ENCODE data around the gene PLA2G2A.
"Not testable (repeated sequence)": the region's sequence is repeated elsewhere in the genome, so short reads cannot be mapped to it uniquely, and the experiment has no call there.

Gene PLA2G2A, protein sequence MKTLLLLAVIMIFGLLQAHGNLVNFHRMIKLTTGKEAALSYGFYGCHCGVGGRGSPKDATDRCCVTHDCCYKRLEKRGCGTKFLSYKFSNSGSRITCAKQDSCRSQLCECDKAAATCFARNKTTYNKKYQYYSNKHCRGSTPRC

DNA sequence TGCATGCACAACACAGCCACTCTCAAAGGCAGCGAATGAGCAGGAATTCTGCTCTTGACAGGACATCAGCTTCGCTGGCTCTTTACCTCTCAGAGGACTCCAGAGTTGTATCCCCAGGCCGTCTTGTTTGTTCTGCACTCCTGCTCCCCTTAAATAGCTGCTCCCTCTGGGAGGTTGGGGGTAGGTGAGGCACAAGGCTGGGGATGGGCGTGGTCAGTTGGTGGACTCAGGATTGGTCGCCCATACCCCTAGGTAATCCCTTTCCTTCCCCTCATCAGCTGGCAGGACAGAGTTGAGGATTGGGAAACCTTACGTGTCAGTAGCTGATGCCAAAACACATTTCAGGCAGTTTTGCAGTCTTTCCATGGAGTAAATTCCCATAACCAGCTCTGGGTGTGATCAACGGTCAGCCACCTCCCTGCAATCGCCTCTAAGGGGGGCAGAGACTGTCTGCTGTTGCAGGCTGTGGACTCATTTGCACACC, at the start of gene PLA2G2A:
PLA2G2A (minus strand) TSS at position 125 of the 484 bp plus-strand sequence. CDS start 845 bp downstream, outside the sequence.
- in situ Hi-C loops (cut with MboI; ENCODE audit: low sequenced_read_pairs): no loop called here

DNA sequence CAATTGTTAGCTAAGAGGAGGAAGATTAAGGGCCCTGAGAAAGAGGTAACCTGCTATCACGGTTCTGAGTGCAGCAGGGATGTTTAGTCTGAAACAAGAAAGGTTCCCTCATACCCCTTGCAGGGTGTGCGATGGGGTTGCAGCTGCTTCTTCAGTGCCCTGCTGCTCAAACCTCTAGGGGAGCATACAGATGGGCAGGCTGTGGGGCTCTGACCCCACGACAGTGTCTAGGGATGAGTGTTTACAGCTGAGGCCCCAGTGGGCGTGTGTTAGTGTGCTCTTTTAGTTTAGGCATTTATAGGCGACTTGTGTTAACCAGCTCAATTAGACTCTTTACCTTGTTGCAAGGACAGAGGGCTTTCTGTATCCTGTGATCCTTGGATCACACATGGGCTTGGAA, 49.3 kb upstream of the PLA2G2A start:
- in situ Hi-C loops (cut with MboI; ENCODE audit: low sequenced_read_pairs): no loop called here

DNA sequence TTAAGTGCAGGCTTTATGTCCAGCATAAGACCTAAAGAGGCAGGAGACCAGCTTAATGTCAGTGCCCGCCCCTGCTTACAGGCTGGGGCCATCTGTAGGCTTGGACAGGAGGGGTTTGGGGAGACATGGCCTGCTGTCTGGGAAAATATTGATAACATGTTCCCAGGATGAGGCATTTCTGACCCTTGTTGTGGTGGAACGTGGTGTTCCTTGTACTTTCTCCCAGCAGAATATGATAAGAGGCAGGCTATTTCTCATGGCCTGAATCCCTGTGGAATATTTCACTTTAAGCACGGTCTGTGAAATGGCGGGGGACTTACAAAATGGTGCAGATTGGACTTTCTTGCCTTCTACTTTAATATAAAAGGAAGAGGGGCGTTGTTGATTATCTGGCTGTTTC, 48.7 kb upstream of the PLA2G2A start:
- in situ Hi-C loops (cut with MboI; ENCODE audit: low sequenced_read_pairs): no loop called here

DNA sequence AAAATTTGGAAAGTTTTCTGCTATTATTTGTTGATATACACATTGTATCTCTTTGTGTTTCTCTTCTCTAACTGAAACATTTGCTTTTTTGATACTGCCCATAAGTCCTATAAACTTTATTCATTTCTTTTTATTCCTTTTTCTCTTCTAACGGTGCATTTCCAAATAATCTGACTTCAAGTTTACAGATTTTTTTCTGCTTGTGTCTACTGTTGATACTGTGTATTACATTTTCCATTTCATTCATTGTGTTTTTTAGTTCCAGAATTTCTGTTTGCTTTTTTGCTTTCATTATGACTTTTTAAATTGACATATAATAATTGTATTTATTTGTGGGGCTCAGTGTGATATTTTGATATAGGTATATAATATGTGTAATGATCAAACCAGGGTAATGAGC, 38.3 kb upstream of the PLA2G2A start:
- in situ Hi-C loops (cut with MboI; ENCODE audit: low sequenced_read_pairs): no loop called here

DNA sequence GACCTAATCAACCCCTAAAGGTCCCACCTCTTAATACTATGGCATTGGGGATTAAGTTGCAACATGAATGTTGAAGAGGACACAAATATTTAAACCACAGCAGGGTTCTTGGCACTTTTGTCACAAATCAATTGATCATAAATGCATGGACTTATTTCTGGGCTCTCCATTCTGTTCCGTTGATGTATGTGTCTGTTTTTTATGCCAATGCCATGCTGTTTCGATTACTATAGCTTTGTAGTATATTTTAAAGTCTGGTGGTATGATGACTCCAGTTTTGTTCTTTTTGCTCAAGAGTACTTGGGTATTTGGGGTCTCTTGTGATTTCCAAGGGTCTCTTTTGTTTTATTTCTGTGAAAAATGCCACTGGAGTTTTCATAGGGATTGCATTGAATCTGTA, 34.7 kb upstream of the PLA2G2A start:
- in situ Hi-C loops (cut with MboI; ENCODE audit: low sequenced_read_pairs): no loop called here

DNA sequence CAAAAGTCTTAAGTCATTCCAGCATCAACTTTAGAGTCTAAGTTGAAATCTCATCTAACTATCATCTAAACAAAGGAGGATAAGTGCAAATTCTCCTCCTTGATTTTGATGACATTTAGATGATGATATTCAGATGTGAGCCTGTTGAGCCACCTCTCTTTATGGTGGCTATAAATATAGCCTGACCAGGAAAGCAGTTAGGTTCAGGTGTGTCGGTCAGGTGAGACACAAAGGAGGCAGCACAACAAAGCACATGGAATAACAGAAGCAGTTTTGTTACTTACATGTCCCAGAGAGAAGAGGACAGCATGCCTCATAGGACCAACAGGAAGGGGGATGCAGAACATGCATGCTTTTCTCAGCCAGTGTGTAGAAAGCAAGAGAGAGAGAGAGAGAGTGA, 30.6 kb upstream of the PLA2G2A start:
- in situ Hi-C loops (cut with MboI; ENCODE audit: low sequenced_read_pairs): no loop called here

DNA sequence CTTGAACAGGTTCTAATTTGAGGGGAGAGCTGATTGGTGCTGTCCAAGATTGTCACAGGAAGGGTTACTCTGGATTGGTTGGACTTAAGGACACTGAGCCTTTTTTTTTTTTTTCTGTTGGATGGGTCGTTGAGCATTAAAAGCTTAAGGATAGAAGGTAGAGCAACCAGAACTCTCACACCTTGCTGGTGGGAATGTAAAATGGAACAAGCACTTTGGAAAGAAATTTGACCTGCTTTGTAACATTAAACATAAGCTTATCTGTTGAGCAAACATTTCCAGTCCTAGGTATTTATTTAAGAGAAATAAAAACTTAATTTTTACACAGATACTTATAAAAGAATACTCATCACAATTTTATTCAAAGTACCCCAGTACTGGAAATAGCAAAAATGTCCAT, 29.8 kb upstream of the PLA2G2A start:
- in situ Hi-C loops (cut with MboI; ENCODE audit: low sequenced_read_pairs): no loop called here

DNA sequence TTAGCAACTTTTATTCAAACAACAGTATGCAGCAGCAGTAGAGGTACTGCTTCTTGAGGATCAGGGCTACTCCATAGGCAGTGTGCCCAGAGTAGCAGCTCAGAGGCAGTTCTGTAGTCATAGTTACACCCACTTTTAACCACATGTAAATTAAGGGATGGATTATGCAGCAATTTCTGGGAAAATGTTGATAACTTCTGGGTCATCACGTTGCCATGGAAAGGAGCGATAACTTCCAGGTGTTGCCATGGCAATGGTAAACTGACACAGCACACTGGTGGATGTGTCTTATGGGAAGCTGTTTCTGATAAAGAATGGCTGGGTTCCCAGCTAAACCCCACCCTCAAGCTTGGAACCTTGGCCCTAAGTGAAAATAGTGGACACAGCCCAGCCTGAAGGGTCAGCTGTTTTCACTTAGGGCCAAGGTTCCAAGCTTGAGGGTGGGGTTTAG, 29.0 kb upstream of the PLA2G2A start:
- in situ Hi-C loops (cut with MboI; ENCODE audit: low sequenced_read_pairs): no loop called here

DNA sequence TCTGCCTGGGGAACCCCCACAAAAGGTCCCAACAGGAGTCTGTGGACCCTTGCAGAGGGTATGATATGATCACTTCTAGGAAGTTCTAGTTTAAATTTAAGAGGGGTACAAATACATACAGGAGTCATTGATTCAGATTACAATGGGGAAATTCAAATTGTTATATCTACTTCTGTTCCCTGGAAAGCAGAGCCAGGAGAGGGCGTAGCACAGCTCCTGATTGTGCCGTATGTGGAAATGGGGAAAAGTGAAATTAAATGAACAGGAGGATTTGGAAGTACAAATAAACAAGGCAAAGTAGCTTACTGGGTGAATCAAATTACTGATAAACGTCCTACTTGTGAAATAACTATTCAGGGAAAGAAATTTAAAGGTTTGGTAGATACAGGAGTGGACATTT, 19.4 kb upstream of the PLA2G2A start:
- in situ Hi-C loops (cut with MboI; ENCODE audit: low sequenced_read_pairs): not testable (repeated sequence)

DNA sequence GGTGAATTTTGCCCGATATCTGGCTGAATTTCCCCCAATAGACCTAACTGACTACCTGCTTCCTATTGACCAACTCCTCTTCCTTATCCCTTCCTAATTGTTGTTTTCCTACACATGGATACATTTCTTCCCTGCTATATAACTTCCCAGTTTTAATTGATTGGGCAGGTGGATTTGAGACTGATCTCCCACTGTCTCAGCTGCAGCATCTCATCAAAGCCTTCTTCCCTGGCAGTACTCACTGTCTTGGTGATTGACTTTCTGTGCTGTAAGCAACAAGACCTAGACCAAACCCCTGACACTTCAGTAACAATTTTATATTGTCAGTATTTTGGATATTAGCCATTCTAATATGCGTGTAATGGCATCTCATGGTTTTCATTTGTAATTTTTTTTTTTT, 11.3 kb upstream of the PLA2G2A start:
- in situ Hi-C loops (cut with MboI; ENCODE audit: low sequenced_read_pairs): no loop called here

DNA sequence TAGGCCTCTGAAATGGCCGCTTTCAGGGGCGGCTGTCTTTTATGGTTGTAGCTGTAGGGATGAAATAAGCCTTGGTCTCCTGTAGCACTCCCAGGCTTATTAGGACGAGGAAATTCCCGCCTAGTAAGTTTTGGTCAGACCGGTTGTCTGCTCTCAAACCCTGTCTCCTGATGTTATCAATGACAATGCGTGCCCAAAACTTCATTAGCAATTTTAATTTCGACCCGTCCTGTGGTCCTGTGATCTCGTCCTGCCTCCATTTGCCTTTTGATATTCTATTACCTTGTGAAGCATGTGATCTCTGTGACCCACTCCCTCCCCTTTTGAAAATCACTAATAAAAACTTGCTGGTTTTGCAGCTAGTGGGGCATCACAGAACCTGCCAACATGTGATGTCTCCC, 10.8 kb upstream of the PLA2G2A start:
- in situ Hi-C loops (cut with MboI; ENCODE audit: low sequenced_read_pairs): not testable (repeated sequence)

DNA sequence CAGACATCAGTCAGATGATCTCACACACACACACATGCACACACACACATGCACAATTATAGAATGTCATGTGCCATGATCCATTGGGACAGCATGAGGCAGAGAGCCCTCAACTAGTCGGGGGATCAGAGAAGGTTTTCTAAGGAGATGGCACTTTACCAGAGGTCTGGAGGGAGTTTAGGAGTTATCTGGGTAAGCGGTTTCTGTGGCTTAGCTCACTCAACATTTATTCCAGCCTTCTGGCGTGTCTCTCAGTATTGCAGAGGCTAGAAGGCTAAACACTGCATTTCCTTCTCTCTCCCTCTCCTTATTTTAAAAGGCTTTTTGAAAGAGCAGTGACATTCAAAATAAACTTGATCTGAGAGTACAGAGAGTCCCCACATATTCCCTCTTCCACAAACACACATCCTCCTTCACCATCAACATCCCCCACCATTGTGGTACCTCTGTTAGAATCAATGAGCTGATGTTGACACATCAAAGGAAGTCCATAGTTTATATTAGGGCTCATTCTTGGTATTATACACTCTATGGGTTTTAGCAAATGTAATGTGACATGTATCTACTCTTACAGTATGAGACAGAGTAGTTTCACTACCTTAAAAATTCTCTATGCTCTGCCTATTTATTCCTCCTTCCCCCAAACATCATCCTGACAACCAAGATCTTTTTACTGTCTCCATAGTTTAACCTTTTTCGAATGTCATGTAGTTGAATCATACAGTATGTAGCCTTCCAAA, 9.0 kb upstream of the PLA2G2A start:
- in situ Hi-C loops (cut with MboI; ENCODE audit: low sequenced_read_pairs): no loop called here

DNA sequence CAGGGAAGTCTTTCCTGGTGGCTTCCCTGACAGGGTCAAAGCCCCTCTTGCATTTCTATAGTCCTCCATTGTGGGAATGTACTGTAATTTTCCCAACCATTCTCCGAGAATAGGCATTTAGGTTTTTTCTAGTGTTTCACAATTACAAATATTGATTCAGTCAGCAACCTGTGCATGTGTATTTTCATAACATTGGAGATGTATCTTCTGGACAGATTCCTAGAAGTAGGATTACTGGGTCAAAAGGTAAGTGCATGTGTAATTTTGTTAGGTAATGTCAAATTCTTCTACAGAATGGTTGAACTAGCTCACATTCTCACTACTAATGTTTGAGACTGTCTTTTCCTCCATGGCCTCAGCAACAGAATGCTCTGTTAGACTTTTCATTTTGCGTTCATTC, 8.3 kb upstream of the PLA2G2A start:
- in situ Hi-C loops (cut with MboI; ENCODE audit: low sequenced_read_pairs): no loop called here

DNA sequence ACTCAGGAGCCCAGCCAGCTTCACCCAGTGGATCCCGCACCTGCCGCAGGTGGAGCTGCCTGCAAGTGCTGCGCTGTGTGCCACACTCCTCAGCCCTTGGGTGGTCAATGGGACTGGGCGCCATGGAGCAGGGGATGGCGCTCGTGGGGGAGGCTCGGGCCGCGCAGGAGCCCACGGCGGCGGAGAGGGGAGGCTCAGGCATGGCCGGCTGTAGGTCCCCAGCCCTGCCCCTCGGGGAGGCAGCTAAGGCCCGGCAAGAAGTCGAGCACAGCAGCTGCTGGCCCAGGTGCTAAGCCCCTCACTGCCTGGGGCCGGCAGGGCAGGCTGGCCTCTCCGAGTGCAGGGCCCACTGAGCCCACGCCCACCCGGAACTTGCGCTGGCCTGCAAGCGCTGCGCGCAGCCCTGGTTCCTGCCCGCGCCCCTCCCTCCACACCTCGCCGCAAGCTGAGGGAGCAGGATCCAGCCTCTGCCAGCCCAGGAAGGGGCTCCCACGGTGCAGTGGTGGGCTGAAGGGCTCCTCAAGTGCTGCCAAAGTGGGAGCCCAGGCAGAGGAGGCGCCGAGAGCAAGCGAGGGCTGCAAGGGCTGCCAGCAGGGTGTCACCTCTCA, 5.1 kb upstream of the PLA2G2A start:
- in situ Hi-C loops (cut with MboI; ENCODE audit: low sequenced_read_pairs): not testable (repeated sequence)

DNA sequence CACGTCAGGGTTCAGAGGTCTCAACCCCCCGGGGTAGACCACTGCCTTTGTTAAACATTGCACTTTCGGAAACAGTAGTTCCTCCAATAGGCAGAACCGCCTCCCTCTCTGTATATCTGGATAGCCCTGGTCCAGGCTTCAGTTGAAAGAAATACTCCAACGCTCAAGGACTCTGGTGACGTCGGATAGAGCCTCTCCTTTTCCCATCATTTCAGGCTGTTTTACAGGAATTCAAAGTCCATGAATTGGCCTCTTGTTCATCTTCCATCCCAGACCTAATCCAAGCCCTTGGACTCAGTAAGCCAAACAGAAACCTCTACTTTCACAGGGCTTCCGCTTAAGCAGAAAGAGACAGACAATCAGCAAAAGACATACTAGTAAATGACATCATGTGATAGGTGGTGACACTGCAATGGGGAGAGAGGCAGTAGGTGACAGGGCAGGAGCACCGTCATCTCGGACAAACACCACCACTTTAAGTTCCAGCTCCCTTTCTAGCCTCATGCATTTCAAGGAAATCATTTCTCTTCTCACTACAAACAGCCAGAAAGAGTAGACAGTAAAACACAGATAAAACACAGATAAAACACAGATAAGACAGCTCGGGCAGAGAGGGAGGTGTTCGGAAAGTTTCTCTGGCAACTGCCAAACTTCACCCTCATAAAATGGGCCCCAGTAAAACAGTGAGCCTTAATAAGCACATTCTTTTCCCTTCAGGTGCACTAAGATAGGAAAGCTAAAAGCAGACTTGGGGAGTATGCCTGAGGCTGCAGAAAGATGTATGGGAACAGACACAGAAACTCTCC, 2.3 kb upstream of the PLA2G2A start:
- in situ Hi-C loops (cut with MboI; ENCODE audit: low sequenced_read_pairs): no loop called here

DNA sequence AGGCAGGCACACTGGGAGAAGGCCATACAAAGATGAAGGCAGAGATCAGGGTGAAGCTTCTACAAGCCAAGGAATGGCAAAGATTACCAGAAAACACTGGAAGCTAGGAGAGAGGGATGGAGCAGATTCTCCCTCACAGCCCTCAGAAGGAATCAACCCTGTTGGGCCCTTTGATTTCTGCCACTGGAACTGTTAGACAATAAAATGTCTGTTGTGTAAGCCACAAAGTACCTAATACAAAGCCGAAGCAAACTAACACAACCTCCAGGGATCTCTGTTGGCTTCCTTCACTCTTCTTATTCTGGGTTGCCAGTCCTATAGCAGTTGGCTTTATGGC, 1.7 kb upstream of the PLA2G2A start:
- in situ Hi-C loops (cut with MboI; ENCODE audit: low sequenced_read_pairs): no loop called here

DNA sequence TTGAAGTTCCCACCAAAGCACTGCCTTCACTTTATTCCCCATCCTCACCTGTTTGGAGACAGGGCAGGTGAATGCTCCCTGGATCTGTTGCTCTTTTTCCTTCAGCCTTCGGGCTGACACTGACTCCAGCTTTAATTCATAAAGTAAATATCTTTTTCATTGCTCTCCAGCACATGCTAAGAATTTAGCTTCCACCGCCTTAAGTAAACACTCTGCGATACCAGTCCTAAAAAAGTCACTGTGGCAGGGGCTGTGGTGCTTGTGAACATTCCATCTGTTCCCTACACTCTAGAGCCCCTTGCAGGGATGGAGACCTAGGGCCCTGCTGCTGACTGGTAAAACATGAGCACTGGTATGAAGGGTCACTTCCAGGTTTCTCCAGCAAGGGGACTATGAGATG, 896 bp upstream of the PLA2G2A start:
- in situ Hi-C loops (cut with MboI; ENCODE audit: low sequenced_read_pairs): no loop called here

DNA sequence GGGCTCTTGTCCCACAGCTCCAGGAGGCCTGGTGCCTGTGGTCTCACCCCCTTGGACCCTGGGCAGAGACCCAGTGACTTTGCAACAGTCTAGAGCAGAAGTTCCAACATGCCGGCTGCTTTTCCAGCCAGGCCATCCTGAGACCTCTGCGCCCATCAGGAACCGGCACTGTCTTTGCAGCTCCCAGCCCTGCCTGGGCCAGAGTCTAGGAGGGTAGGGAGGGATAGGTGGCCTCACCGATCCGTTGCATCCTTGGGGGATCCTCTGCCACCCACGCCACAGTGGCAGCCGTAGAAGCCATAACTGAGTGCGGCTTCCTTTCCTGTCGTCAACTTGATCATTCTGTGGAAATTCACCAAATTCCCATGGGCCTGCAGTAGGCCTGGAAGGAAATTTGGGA, 1.3 kb downstream of the PLA2G2A start:
- in situ Hi-C loops (cut with MboI; ENCODE audit: low sequenced_read_pairs): no loop called here

DNA sequence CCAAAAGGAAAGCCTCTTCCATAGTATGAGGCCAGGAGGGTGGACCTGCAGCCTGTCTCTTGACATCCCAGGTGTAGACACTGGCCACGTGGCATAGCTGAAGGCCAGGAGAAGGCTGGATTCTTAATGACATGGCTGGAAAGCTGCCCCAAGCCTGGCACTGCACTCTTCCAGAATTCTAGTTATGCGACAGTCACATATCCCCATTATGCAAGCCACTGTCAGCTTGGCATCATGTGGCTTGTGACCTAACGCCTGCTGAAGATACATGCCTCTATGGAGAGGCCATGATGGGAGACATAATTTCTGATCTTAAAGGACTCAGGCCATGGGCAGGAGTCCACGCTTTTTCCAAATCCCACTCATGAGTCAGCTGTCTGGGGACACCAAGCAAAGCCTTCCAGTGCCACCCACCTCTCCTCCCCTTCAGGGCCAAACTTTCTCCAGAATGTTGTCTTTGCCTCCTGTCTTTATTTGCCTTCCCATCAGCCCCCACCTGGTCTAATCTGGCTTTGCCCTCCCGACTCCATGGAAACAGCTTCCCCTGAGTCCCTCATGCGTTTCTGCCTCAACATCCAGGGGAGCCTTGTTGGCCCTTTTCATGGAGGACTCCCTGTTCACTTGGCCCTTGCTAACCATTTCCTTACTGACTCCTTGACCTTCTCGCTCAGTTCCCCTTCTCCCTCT, 3.0 kb downstream of the PLA2G2A start:
- in situ Hi-C loops (cut with MboI; ENCODE audit: low sequenced_read_pairs): no loop called here

DNA sequence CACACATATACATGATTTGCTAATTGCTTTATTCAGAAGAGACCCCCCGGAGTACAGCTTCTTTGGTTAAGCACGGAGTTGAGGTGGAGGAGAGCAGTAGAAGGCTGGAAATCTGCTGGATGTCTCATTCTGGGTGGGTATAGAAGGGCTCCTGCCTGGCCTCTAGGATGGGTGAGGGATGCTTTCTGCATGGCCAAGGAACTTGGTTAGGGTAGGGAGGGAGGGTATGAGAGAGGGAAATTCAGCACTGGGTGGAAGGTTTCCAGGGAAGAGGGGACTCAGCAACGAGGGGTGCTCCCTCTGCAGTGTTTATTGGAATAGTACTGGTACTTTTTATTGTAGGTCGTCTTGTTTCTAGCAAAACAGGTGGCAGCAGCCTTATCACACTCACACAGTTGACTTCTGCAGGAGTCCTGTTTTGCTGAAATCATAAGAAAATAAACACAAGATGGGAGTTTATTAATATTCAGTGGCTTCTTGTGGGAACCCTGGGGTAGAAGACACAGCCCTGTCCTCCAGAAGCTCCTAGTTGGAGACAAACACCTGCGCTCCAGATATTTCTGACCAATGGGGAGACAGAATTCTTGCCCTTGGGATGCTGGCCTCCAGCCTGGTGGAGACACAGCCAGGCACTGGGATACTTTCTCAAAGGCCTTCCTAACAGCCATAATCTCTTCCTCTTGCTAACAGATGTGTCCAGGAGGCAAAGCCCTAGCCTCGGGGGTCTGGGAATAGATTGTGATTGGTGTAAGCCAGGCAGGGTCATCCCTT, 3.8 kb downstream of the PLA2G2A start:
- in situ Hi-C loops (cut with MboI; ENCODE audit: low sequenced_read_pairs): no loop called here

Measured in HL-60/S4 treated with phorbol 12-myristate 13-acetate at 8.2 ng/mL for 4 days and 3 days (cell line).